IPS-11a (cell line): ENCODE results near the gene EIF3F.

Experiments
- H3K4me3 ChIP-seq: one replicate; pipeline ENCODE4 v1.5.1; 2013; ENCODE audit warnings: low read depth, low read length, control low read depth

Gene EIF3F

GRCh38 chr11:8021920-8022319 is 34.8 kb downstream of the EIF3F start:
- no peak overlapping the region for H3K4me3 ChIP-seq

DNA sequence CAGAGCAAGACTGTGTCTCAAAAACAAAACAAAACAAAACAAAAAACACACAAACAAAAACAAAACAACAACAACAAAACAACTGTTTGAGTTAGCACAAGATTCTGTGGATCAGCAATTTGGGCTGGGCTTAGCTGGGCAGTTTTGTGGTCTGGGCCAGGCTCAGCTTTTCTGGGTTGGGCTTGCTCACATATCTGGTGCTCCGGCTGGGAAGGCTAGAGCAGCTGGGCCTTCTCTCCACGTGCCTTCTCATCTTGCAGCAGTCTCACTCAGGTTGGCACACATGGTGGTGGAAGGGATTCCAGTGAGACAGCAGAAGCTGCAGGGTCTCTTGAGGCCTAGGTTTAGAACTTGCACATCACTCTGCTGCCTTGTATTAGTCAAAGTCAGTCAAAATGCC is 35.7 kb downstream of the EIF3F start:
- H3K4me3 ChIP-seq: no peak overlapping the region

DNA sequence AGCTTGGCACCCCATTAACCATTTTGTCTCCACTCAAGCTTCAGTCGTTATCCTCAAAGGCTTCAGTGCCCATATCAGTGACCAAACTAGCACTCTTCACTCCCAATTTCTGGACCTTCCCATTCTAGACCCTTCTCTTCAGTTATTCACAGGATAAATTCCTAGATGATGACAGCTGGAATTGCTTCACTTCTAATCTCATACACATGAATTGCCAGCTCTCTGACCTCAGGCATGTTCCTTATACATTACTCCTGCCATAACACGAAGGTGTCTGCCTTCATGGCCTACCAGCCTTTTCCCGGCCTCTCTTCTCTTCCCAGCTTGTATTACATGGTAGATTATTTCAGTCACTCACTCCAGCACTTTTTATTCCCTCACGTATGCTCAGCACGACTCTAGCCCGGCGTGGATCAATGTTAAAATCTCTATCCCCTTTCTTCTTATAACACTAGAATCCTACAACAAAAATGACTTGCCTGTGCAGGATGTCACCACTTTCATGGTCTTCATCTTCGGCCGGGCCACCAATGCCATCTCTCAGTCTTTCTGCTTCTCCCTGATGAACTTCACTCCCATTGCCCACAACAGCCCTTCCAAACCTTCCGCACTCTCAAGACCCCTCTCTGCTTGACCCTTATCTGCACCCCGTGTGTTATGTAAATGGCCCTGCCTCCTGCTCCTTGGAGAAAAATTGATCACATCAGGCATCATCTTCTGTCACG is 36.9 kb downstream of the EIF3F start:
- no peak overlapping the region for H3K4me3 ChIP-seq

DNA sequence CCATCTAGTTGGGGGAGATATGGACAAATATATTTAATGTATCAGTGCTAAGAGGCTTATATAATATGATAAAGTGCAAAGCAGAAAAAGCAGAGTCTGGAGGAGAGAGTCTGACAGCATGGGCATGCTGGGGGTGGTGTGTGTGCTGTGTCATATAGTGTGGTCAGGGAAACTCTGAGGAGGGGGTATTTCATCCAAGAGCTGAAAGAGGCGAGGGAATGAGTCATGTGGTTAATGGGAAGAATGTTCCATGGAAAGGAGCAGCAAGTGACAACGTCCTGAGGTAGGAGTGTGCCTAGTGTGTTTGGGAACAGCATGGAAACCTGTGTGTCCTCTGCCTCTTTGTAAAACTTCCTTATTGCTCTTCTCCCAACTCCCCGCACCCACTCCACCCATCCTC is 38.0 kb downstream of the EIF3F start:
- no peak overlapping the region for H3K4me3 ChIP-seq

GRCh38 chr11:8025816-8026215 is 38.7 kb downstream of the EIF3F start:
- no peak overlapping the region for H3K4me3 ChIP-seq

DNA sequence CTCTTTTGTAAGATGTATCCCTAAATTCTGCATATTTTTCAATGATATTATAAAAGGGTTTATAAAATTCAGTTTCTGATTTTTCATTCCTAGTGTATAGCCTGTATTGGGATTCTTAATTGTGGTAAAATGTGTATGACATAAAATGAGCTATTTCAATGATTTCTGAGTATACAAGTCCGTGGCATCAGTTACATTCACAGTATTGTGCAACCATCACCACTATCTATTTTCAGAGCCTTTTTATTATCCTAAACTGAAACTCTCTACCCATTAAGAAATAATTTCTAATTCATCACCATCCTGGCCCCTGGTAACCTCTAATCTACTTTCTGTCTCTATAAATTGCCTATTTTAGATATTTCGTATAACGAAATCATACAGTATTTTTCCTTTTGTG is 39.8 kb downstream of the EIF3F start:
- H3K4me3 ChIP-seq: no peak overlapping the region

- H3K4me3 ChIP-seq: no peak overlapping the region
Observed at GRCh38 chr11:8028766-8029165, 41.6 kb downstream of the EIF3F start.

- no peak overlapping the region for H3K4me3 ChIP-seq
Observed at GRCh38 chr11:8030526-8031247, 43.5 kb downstream of the EIF3F start.

DNA sequence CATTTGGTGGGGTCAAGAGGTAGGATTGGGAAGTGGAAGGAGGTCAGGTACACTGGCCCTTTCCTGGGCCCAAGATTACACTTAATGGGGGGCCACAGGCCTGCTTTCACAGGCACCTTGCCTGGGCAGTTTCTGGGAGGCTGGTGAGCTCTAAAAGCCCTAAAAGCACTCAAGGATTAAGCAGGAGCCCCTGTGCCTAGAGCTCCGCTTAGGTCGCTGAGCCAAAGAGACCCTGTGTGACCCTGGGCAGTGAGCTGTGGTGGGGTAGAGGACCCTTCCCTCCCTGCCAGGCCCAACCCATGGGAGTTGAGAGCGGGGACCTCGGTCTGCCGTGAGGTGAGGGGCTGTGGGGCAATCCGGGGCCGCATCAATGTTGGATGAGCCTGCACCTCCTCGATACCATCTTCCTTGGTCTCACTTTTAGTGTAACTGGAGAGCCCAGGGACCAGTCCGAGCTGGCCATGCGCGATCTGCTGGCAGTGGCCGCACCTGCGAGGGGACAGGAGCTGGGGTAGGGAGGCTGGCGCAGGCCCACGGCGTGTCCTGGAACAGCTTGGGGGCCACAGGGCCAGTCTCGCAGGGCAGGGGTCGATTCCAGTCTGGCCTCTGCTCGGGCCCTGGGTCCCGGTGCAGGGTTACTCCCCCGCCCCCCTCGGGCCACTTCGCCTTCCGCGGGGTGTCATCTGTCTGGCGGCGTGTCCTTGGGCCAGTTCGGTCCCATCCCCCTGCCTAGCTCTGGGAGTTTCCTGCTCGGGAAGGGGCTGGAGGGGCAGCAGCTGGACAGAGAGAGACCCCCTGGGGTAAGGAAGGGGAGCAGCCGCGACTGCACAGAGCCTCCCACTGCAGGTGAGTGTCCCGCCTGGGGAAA is 44.3 kb downstream of the EIF3F start:
- H3K4me3 ChIP-seq: no peak overlapping the region

DNA sequence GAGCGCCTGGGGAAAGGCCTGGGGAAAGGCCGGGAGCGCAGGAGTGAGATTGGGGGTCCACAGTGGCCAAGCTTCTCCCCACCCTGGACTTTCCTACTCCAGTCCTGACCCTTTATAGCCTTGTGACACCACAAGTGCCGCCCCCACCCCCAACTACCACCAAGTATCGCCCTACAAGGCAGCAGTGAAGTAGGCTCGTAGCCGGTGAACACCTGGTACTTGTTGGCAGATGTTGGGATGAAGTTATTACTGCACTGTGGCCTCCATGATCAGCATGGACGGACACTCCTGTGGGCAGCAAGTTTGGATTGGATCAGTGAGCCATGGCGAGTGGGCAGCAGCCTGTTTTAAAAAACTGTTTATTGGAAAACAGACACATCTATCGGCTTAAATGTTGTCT is 45.0 kb downstream of the EIF3F start:
- no peak overlapping the region for H3K4me3 ChIP-seq

DNA sequence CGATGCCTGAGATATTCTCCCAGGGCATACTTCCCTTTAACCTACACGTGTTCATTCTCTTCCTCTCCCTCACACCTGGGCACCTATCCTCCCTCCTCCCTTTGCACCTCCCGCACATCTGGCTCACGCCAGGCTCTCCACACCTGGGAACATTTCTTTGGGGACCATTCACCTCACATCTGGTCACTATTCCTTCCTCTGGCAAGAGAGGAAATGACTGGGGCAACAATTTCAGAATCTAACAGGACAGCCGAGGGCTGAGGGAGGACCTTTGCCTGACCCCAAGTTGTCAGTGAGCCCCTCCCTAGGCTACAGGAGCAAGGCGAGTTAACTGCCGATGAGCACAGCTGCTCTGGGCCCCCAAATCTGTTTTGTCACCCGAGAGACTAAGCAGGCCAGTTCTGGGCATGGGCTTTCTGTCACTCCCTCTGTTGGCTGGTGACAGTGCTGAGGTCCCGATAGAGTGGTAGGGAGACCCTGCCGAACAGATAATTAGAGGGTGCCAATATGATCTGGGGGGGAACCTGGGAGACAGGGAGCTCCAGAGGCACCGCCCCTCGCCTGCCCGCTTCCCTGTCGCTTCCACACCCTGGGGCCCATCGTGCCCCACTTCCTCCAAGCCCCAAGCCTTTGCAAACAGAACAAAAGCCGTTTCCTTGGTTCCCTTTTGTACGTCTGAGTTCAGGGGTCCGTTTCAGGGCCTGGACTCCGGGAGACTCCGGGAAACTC is 45.6 kb downstream of the EIF3F start:
- no peak overlapping the region for H3K4me3 ChIP-seq

GRCh38 chr11:8033305-8034105 is 46.4 kb downstream of the EIF3F start:
- no peak overlapping the region for H3K4me3 ChIP-seq

- no peak overlapping the region for H3K4me3 ChIP-seq
Observed at GRCh38 chr11:8034106-8034585, 47.0 kb downstream of the EIF3F start.

DNA sequence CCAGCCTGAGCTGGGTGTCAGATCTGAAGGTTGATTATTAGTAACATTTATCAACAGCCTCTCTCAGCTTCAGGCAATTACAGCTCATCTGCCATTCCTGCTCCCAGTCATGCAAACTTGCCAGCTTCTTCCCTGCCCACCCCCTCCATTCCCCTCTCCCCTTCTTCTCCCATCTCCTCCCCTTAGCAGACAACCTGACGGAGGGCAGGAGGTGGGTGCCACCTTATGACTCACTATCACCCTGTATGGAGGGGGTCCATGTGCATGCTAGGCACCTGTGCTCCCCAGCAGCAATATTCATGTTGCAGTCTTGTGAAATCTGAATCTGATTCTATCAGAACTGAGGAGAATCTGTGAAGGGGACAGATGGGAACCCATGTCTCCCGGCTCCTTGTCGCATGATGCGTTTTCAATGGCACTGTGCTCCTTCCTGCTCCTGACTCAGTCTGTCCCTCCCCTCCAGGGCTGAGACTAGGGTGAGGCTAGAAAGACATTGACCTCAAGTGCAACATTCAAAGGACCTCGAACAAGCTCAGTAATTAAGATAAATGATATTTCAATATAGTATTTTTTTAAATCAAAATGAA is 47.6 kb downstream of the EIF3F start:
- H3K4me3 ChIP-seq: no peak overlapping the region

GRCh38 chr11:8035200-8035855 is 48.2 kb downstream of the EIF3F start:
- H3K4me3 ChIP-seq: no peak overlapping the region

DNA sequence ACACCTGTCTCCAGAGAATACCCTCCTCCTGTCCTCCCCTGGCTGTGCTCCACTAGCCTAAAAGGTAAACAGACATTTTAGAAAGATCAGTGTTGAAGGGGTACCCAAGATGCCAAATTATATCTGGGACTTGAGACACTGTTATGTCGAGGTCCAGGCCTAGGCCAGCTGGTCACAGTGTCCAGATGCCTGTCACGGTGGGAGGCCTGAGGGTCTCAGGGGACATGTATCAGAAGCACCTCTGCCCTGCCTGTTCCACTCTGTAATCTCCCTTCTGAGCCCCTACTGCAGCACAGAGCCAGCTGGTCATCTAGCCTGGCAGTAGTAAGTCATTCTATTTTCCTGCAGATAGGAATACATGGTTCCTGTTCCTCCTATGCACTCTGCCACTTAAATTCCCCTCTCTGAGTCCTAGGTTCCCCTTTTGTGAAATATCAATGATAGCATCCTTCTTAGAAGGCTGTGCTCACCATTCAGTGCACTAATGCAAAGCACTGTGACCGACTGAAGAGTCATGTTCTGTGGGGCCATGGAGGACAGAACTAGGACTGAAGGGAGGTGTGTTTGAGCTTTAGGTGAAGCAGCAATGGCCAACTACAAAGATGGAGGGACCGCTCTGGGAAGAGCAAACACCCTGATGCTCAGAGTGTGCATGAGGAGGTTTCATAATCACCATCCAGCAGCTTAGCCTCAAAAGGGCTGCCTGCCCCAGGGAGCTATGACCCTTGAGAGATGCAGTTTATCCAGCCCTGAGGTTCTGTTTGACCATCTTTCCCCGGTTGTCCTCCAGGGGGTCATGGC is 49.1 kb downstream of the EIF3F start:
- no peak overlapping the region for H3K4me3 ChIP-seq

DNA sequence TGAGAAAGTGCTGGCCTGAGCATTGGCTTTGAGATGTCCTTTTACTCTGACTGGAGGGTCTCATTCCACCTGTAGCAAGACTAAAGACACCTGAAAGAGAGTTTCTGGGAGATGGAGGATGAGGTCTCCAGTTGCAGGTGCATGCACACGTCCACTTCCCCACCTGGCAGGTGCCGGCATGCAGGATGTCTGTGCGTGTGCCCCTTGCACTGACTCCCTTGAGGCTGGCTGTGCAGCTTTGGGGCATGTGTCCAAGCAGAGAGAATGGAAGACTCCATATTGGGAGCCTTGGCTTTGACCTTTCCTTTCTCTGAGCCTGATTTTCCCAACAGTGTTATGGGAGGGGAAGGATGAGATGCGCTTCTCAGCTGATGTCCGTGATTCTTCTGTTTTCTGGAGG is 49.8 kb downstream of the EIF3F start:
- H3K4me3 ChIP-seq: no peak overlapping the region

- H3K4me3 ChIP-seq: no peak overlapping the region
Observed at GRCh38 chr11:8038393-8038792, 51.3 kb downstream of the EIF3F start.
